HG03432 (cell line): ENCODE data around the gene MREG.
A peak's percentile ranks its signal among the peaks of the same experiment; 100 is the strongest.
"Not testable (repeated sequence)": the region's sequence is repeated elsewhere in the genome, so short reads cannot be mapped to it uniquely, and the experiment has no call there.

Source experiments
- ATAC-seq: cut with Tn5 transposase; IDR thresholded peaks from one replicate; pipeline ENCODE4 v1.9.1; 2021; ENCODE audit warnings: mild to moderate bottlenecking, moderate library complexity; ENCODE audit not compliant: unreplicated experiment

MREG gene

GRCh38 chr2:215994911-215995310, 18.4 kb downstream of the MREG start:
- no peak for ATAC-seq

GRCh38 chr2:215988556-215989207, 24.7 kb downstream of the MREG start:
- ATAC-seq, result not testable (repeated sequence)

DNA sequence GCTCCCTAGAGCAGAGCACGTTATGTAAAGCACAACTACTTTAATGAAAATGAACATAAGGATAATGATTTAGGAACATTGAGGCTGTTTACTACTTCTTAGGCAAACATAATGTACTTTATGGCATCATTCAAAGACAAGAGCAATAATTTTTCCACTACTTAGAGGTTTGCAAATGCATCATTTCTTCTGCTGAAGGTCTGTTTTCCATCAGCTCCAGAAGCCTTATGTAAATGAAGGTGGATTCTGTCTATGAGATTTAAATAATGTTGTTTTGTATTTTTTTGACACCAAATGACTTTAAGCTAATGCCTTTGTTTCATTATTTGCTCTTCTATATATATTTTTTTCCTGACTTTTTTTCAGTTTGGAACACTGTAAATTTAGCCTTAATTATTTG, 28.1 kb downstream of the MREG start:
- no peak for ATAC-seq

- no peak for ATAC-seq
These were observed 28.7 kb downstream of the MREG start for GRCh38 chr2:215984661-215985060.

DNA sequence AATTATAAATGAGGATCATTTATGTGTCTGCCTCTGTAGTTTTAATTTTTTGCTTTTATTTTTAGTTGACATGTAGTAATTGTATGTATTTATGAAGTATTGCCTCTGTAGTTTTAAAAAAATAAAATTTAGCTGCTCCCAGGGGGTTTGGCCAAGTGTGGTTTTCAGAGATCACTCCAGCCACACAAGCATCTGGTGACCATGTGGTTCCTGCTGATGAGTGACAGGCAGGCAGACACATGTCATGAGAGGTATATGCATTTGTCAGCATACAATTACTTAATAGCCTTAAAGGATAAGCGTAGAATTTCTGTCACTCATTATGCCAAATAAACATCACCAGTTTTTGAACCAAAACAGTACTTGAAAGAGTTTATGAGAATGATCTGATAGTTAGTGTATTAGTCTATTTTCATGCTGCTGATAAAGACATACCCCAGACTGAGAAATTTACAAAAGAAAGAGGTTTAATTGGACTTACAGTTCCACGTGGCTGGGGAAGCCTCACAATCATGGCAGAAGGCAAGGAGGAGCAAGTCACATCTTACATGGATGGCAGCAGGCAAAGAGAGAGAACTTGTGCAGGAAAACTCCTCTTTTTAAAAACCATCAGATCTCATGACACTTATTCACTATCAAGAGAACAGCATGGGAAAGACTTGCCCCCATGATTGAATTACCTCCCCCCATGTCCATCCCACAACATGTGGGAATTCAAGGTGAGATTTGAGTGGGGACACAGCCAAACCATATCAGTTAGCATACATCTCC, 29.6 kb downstream of the MREG start:
- ATAC-seq, result peak; percentile 76

DNA sequence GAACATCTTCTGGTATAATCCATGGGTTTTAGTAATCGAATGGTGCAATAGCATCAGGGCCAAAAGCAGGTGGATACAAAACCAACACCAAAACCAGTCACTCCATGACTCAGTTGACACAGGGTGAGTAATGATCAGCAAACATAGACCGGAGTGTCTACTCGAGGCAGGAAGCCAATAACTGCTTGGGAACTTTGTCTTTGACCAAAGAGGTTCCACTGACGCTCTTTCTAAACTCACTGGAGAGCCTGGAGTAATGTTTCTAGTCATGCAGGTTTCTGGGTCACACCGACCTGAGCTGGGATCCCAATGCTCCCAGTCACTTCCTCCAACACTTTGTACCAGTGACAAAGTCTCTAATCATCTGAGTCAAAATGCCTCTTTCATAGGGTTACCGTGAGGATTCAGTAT, 30.9 kb downstream of the MREG start:
- ATAC-seq, result peak; percentile 45

DNA sequence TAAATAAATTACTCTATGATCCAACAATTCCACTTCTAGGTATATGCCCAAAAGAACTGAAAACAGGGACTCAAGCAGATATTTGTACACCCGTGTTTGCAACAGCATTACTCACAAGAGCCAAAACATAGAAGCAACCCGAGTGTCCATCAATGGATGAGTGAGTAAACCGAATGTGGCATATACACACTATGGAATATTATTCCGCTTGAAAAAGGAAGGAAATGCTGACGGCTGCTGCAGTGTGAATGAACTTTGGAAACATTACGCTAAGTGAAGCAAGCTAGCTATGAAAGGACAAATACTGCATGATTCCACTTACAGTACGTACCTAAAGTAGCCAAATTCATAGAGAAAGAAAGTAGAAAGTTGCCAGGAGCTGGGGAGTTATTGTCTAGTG, 32.2 kb downstream of the MREG start:
- ATAC-seq, result no peak

GRCh38 chr2:215979620-215980019, 33.7 kb downstream of the MREG start:
- peak; percentile 65 for ATAC-seq

GRCh38 chr2:215974700-215975429, 38.5 kb downstream of the MREG start:
- no peak for ATAC-seq

DNA sequence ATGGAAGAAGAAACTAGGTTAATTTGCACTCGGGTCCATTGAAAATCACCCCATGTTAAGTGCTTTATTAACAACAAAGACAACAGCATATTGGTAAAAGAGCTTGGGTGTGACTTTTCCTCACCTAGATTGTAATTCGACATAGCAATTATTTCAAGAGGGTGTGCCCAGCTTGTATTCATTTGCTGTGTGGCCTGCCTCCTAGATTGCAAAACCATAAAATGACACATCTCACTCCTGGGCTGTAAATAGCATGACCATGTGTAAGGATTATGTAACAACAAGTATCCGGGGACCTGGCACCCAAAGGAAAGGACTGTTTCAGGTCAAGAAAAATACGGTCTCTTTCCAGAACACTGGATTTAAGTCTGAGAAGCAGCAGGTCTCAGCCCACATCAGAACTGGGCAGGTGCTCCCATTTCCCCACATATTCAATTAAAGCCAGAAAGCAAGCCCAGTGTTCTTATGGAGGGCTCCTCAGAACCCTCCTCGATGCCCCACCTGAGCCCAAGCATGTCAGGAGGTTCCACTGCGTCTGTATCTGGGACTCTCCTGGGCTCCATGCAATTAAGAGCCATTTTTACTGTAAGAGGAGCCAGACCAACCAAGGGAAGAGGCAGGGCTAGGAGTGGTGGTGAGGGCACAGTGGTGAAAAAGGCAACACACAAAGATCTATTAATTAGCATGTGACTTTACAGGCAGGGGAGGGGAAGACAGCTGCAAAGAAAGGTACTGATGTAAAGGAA, 39.2 kb downstream of the MREG start:
- ATAC-seq, result no peak

GRCh38 chr2:215973145-215973792, 40.1 kb downstream of the MREG start:
- ATAC-seq, result no peak

GRCh38 chr2:215971671-215972070, 41.7 kb downstream of the MREG start:
- ATAC-seq, result no peak

DNA sequence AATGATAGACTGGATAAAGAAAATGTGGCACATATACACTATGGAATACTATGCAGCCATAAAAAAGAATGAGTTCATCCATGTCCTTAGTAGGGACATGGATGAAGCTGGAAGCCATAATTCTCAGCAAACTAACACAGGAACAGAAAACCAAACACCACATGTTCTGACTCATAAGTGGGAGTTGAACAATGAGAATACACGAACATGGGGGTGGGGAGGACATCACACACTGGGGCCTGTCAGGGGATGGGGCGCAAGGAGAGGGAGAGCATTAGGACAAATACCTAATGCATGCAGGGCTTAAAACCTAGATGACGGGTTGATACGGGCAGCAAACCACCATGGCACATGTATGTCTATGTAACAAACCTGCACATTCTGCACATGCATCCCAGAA, 42.5 kb downstream of the MREG start:
- ATAC-seq, result not testable (repeated sequence)

DNA sequence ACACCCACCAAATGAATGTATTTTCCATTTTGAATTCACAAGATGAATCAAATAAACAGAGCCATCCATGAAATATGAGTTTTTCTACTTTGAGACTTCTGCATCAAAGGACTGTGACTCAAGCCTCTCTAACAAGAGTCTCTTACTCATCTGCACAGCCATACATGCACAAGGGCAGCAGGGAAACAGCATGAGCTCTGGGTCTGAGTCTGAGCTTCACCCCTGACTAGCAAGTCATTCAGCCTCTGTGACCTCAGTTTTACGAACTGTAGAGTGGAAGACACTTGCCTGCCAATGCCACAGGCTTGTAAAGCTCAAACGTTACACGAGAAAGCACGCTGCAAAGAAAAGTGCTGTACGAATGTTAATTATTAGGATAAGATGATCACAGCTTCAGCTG, 42.9 kb downstream of the MREG start:
- ATAC-seq, result no peak

DNA sequence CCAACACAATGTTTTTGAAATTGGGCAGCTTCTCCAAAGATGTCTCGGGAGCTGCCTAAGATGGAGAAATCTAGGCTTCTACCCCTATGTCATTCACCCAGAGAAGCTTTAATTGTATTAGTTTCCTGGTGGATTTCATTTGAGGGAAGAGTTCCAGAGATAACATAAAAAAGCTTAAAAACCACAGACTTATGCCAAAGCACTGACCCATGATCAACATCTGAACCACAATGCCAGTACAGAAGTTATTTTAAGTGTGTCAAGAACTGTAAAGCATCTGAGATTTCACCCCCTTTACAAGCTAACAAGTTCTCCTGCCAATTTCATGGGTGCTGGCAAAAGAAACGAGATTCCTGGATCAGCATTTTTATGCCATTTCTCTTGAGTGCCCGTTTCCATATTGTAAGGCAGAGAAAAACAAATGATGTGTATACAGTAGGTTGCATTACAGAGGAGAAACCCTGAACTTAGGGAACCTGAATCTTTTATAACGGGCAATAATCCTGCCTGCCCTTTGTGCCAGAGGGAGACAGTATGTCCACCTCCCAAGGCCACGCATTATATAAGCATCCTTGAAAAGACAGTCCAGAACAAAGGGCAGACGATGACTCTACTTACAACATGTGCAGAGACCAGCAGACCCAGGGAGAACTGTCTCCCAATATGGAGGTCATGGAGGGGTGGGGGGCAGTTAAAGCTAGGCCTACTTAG, 44.1 kb downstream of the MREG start:
- no peak for ATAC-seq

GRCh38 chr2:215968499-215968898, 44.9 kb downstream of the MREG start:
- no peak for ATAC-seq

GRCh38 chr2:215967590-215968378, 45.6 kb downstream of the MREG start:
- ATAC-seq, result no peak

- no peak for ATAC-seq
These were observed 46.4 kb downstream of the MREG start for GRCh38 chr2:215966951-215967350.

GRCh38 chr2:215966274-215966673, 47.1 kb downstream of the MREG start:
- no peak for ATAC-seq
